ENCODE results near the gene DCTN2. TPM values are rescaled to one million over a fixed set of nuclear protein-coding genes. Genes with fewer than 3 reads are reported as not detected.

DCTN2 gene
- total and polyA plus RNA-seq, 2 donors (not counting 3 experiments of a cell fraction or from before 2014, with no cell fraction given), result 146 to 161 TPM

DNA sequence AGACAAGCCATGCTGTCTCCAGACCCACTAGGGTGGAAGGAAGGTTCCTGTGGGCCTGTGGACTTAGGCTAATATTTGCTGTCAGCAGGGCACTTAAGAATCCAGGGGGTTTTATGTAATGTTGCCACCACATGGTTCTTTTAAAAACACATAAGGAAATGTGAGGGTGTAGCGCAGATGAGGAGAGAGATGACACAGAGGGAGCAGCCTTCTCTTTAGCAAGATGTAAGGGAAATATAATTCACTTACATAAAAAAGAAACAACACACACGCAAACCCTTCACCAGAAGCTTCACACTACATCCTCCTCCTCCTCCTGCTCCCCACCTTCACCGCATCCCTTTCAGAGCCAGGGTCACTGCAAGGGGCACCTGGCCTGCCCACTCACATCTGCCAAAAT, 39.1 kb upstream of the DCTN2 start:
- Histone ChIP-seq H3K9ac (replicated peaks; ENCODE audit: extremely low read depth, insufficient read depth, low read length) (no peak overlapping the region), H3K36me3 (ENCODE audit: control insufficient read depth in 2 of 2, extremely low read depth in 1 of 2, insufficient read depth in 2 of 2, low read length in 2 of 2) (no peaks in the 10 kb centered on the region), H3K9me3 (replicated peaks; ENCODE audit: control insufficient read depth, insufficient read depth, low read length) (no peaks in the 10 kb centered on the region), H3K4me3 (replicated peaks in 1 of 3; ENCODE audit: insufficient read depth in 1 of 3, low read depth in 1 of 3, low read length in 3 of 3) (no peak overlapping the region), H3K27me3 (ENCODE audit: control insufficient read depth in 2 of 2, insufficient read depth in 2 of 2, low read length in 2 of 2) (peaks cover 18 to 25% of the 10 kb centered on the region in 2 experiments), H4K20me1 (replicated peaks; ENCODE audit: control insufficient read depth, extremely low read depth, insufficient read depth, low read length) (no peaks in the 10 kb centered on the region), H2AFZ (ENCODE audit: low read depth, low read length) (no peak overlapping the region), H3K9me1 (replicated peaks; ENCODE audit: control insufficient read depth, extremely low read depth, insufficient read depth, low read length) (no peaks in the 10 kb centered on the region), H3K27ac (ENCODE audit: insufficient read depth, low read depth, low read length) (no peak overlapping the region), H3K4me1 (ENCODE audit: control insufficient read depth, extremely low read depth, insufficient read depth, low read length) (peaks cover 5% of the 10 kb centered on the region), H3K4me2 (ENCODE audit: insufficient read depth, low read length) (no peak overlapping the region), H3K79me2 (ENCODE audit: control insufficient read depth, insufficient read depth, low read length) (no peaks in the 10 kb centered on the region)
- BruUV-seq (replicated peaks), result no TSS peak
- dilution Hi-C loops (cut with MboI; ENCODE audit: extremely low pct_ligation_motif_present, low sequenced_read_pairs) (no loop called here), intact Hi-C loops (cut with micrococcal nuclease) (no loop called here)
- DNase-seq (ENCODE audit: low read depth, low spot score) (no peak), FAIRE-seq (no peak)
- TF ChIP-seq JUN (IDR thresholded peaks at IDR 0.05; ENCODE audit: borderline replicate concordance, insufficient read depth, insufficient read length, low read depth), result no peak
- TF ChIP-seq, protein P1, sequence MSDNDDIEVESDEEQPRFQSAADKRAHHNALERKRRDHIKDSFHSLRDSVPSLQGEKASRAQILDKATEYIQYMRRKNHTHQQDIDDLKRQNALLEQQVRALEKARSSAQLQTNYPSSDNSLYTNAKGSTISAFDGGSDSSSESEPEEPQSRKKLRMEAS (IDR thresholded peaks at IDR 0.05; ENCODE audit: insufficient read depth, insufficient read length), result no peak
- no peak for TF ChIP-seq FOS (IDR thresholded peaks at IDR 0.05; ENCODE audit: borderline replicate concordance, insufficient read depth, low read length)
- ChIA-PET CTCF (interaction anchor here (1.0 to 6.0 kb wide), 7 partner anchors 11 to 51 kb away, joined by 4 to 126 read pairs (median 28); partner anchors contain the start of genes ARHGEF25 and B4GALNT1), POLR2A (no interaction called here)

DNA sequence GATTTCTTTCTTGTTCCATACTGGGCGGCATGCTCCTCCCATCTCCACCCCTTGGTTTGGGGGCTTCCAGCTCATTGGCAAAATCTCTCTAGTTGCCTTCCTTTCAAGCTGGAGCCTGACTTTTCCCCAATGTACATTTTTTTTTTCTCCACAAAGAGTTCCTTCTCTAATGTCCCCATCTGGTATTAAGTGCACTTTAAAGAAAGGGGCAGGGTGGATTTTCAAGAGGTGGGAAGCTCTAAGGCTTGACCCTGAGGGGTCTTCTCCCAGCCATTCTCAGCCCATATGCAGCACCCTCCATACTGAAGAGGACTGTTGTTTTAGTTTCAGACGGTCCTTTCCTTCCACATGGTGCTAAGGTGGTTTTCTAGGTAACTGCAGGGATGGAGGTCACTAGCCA, 38.2 kb upstream of the DCTN2 start:
- intact Hi-C loops (cut with micrococcal nuclease), result no loop called here
- CTCF ChIA-PET, result interaction anchor here (1.0 to 6.0 kb wide), 11 partner anchors 8 to 52 kb away, joined by 3 to 126 read pairs (median 21); partner anchors contain the start of genes ARHGEF25 and B4GALNT1

More for the DNA sequence above, 38.2 kb upstream of the DCTN2 start:
- Histone ChIP-seq H3K36me3 (ENCODE audit: control insufficient read depth in 2 of 2, extremely low read depth in 1 of 2, insufficient read depth in 2 of 2, low read length in 2 of 2) (no peaks in the 10 kb centered on the region), H3K4me1 (ENCODE audit: control insufficient read depth, extremely low read depth, insufficient read depth, low read length) (no peaks in the 10 kb centered on the region), H3K4me3 (replicated peaks in 1 of 3; ENCODE audit: insufficient read depth in 1 of 3, low read depth in 1 of 3, low read length in 3 of 3) (no peak overlapping the region), H2AFZ (ENCODE audit: low read depth, low read length) (no peak overlapping the region), H3K79me2 (ENCODE audit: control insufficient read depth, insufficient read depth, low read length) (no peaks in the 10 kb centered on the region), H3K9me1 (replicated peaks; ENCODE audit: control insufficient read depth, extremely low read depth, insufficient read depth, low read length) (no peaks in the 10 kb centered on the region), H3K9me3 (replicated peaks; ENCODE audit: control insufficient read depth, insufficient read depth, low read length) (no peaks in the 10 kb centered on the region), H3K27ac (ENCODE audit: insufficient read depth, low read depth, low read length) (no peak overlapping the region), H4K20me1 (replicated peaks; ENCODE audit: control insufficient read depth, extremely low read depth, insufficient read depth, low read length) (no peaks in the 10 kb centered on the region), H3K9ac (replicated peaks; ENCODE audit: extremely low read depth, insufficient read depth, low read length) (no peak overlapping the region), H3K27me3 (ENCODE audit: control insufficient read depth in 2 of 2, insufficient read depth in 2 of 2, low read length in 2 of 2) (peaks cover 18 to 25% of the 10 kb centered on the region in 2 experiments), H3K4me2 (ENCODE audit: insufficient read depth, low read length) (no peak overlapping the region)
- BruUV-seq (replicated peaks), result no TSS peak
- TF ChIP-seq POLR2A (IDR thresholded peaks at IDR 0.05; ENCODE audit: low read depth, low read length), result no peak
- TF ChIP-seq POLR2AphosphoS5 (IDR thresholded peaks at IDR 0.05; ENCODE audit: insufficient read depth, low read depth, low read length), result no peak
- no peak for TF ChIP-seq GATA2 (IDR thresholded peaks at IDR 0.05; ENCODE audit: insufficient read depth, insufficient read length, low read depth, low read length)
- no peak for TF ChIP-seq MYC (IDR thresholded peaks at IDR 0.05; ENCODE audit: low read depth, low read length)
- TF ChIP-seq, protein P2, sequence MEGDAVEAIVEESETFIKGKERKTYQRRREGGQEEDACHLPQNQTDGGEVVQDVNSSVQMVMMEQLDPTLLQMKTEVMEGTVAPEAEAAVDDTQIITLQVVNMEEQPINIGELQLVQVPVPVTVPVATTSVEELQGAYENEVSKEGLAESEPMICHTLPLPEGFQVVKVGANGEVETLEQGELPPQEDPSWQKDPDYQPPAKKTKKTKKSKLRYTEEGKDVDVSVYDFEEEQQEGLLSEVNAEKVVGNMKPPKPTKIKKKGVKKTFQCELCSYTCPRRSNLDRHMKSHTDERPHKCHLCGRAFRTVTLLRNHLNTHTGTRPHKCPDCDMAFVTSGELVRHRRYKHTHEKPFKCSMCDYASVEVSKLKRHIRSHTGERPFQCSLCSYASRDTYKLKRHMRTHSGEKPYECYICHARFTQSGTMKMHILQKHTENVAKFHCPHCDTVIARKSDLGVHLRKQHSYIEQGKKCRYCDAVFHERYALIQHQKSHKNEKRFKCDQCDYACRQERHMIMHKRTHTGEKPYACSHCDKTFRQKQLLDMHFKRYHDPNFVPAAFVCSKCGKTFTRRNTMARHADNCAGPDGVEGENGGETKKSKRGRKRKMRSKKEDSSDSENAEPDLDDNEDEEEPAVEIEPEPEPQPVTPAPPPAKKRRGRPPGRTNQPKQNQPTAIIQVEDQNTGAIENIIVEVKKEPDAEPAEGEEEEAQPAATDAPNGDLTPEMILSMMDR (IDR thresholded peaks at IDR 0.05; ENCODE audit: extremely low read depth in 1 of 2, insufficient read depth in 1 of 2, low read depth in 1 of 2, low read length in 2 of 2), result no peak
- TF ChIP-seq EZH2 (IDR thresholded peaks at IDR 0.05; ENCODE audit: borderline replicate concordance, low read depth, low read length, severe bottlenecking), result no peak
- TF ChIP-seq, protein P1 (IDR thresholded peaks at IDR 0.05; ENCODE audit: insufficient read depth, insufficient read length), result no peak
- no peak for TF ChIP-seq JUN (IDR thresholded peaks at IDR 0.05; ENCODE audit: borderline replicate concordance, insufficient read depth, insufficient read length, low read depth)
- no peak for TF ChIP-seq FOS (IDR thresholded peaks at IDR 0.05; ENCODE audit: borderline replicate concordance, insufficient read depth, low read length)
- dilution Hi-C loops (cut with MboI; ENCODE audit: extremely low pct_ligation_motif_present, low sequenced_read_pairs), result no loop called here
- FAIRE-seq (no peak), DNase-seq (ENCODE audit: low read depth, low spot score) (no peak)
- POLR2A ChIA-PET, result interaction anchor here (0.7 kb wide), 3 partner anchors 22 to 91 kb away, joined by 4 to 5 read pairs (median 4); no protein-coding TSS in a partner anchor

Data from endothelial cell of umbilical vein (primary cell).